Endometrial microvascular endothelial cells (primary cell): ENCODE measurements around the gene OLA1. TPM values are rescaled to one million over a fixed set of nuclear protein-coding genes. Genes with fewer than 3 reads are reported as not detected.

Experiments
- in situ Hi-C: cut with HindIII; loops from 2 replicates; pipeline ENCODE4 v1.10.0; 2017; ENCODE audit warnings: low sequenced_read_pairs, low pct_unique_long_range_greater_than_20kb; ENCODE audit errors: inconsistent ontology term
- total RNA-seq: library from RNA; depleted of rRNA; stranded (reverse); fragments of >200 nt; gene quantifications from one replicate; pipeline ENCODE4 v1.2.3, GENCODE V29; 2015; ENCODE audit errors: inconsistent ontology term

OLA1 gene
- total RNA-seq, 1 donor from 2014 or later, result 155 TPM

DNA sequence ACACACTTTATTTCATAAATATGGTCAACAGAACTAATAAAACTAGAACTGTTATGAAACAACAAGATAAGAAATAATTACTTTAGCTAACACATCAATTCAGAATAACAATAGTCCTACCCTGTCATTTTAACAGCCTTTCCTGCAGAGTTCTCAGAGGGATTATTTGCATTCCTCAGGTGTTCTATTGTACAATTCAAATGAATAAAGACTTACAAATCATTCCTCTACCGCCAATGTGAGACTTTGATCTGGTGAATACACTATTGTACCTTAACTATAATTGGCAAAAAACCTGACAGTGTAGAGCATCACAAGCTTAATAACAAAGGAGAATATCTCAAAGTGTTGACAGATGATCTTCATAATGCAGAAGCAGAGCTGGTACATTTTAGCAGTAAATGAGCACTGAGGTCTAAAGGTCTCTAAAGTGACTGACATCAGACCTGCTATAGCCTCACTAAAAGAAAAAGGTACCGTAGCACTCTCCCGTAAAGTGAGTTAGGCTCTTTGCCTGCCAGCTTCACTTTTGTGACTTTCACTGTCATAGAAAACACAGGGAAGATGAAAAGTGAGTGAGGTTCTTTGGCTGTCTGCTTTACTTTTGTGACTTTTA, 164.4 kb downstream of the OLA1 start:
- in situ Hi-C loops, result no loop called here

DNA sequence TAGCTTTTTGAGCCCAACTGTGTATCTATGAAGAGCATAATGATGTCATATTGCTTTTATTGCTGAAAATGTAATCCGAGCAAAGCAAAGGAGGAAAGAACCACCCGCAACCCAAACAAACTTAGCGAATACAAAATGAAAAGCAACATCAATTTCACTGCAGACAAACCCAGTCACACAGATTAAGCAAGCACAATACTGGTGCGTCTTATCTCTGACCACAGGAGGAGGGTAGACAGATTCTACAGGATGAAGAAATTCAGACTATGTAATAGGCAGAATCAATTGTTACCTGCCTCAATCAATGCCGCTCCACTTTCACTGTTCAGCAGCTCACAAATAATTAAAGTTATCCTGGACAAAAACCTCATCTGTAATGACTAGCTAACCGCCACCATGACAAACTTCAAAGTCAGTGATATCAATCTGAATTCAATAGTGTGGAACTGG, 167.6 kb downstream of the OLA1 start:
- in situ Hi-C loops, result no loop called here

- in situ Hi-C loops, result no loop called here
These were observed 170.1 kb downstream of the OLA1 start for GRCh38 chr2:174078275-174078674.

DNA sequence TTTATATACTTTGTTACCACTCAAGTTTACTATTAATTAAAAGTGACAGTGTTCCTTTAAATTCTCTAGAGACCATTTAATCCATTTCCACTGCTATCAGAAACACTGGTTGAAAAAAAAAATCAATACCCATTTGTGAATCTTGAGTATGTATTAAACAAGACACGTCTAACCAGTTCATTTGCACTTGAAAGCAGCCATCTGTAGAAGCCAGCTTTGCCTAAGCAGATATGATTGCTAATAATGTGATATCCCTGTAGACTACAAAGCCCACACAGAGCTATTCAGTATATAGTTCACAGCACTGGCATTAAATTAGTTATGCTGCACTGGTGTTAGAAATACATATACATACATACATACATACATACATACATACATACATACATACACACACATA, 171.4 kb downstream of the OLA1 start:
- in situ Hi-C loops, result no loop called here

DNA sequence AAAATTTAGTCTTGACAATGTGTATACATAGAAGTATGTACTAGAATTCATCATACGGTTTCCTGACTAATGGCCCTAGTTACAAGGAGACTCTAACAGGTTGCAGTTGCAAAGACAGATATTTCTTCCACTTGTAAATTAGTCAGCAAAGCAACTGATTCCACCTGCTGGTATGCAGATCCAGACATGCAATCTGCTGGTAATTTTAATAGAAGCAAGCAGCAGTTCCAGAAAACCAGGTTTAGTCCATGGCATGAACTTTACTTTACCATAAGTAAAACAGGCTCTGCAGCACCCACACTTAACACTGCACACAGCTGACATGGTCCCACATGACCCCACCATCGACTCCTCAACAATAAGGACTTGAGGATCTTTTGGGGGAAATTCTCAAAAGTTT, 172.3 kb downstream of the OLA1 start:
- in situ Hi-C loops, result no loop called here

DNA sequence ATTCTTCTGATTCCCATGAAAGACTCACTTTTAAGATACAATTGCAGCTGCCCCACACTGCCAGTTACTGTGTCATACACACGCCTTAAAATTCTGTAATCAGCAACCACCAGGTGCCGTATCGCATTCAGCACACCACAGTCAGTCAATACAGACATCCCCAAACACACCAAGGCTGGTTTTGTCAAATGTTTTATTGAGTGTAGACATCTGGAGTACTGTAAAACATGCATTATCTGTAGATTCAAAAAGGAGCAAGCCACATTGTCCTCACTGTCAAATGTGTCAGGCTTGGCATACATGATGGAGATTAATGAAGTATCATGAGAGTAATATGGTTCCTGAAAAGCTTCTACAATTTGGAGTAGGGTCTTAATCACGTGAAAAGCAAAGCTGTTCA, 173.5 kb downstream of the OLA1 start:
- in situ Hi-C loops, result no loop called here

GRCh38 chr2:174072857-174073256, 175.5 kb downstream of the OLA1 start:
- in situ Hi-C loops, result no loop called here

GRCh38 chr2:174072069-174072468, 176.3 kb downstream of the OLA1 start:
- in situ Hi-C loops, result no loop called here

GRCh38 chr2:174071321-174071720, 177.0 kb downstream of the OLA1 start:
- in situ Hi-C loops, result no loop called here

- in situ Hi-C loops, result no loop called here
These were observed 178.1 kb downstream of the OLA1 start for GRCh38 chr2:174070281-174070680.

DNA sequence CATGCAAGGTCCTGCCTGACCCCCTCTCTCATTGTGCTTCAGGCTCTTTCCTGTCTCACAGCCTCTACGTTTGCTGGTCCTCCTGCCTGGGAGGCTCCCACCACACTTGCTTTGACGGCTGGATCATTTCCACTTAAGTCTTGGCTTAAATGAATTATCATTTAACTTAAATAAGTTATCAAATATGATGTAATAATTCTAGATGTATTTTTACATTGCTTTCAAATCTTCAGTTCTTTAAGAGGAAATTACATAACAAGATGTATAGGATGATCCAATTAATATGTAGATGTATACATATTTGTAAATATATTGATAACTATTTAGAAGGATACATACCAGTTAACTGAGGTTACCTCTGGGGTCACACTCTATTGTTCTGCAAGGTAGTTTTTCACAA, 180.5 kb downstream of the OLA1 start:
- in situ Hi-C loops, result no loop called here

- in situ Hi-C loops, result no loop called here
These were observed 181.5 kb downstream of the OLA1 start for GRCh38 chr2:174066871-174067270.

DNA sequence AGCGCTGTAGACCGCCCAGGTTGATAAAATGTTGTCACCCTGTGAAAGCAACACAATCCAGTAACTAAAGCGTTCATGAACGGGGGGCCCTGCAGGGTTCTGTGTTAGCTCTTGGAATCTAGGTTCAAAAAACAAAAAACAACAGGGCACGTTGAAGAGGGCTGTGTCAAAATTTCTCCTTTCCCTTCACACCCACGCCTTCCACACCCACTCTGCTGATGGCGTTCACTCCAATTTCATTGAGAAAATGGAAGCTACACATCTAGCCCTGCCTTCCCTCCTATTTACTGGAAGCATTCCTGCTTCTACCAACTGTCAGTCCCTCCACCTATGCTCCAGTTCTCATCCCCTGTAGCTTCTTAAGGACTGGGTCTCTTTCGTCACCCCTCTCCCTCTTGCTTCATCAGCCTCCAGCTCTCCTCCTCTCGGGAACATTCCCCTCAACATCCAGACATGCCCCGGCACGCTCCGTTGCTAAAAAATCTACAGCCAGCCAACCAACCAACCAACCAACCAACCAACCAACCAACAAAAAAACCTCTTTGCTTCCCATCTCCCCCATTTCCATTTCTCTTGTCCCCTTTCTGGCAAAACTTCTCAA, 184.7 kb downstream of the OLA1 start:
- in situ Hi-C loops, result no loop called here

GRCh38 chr2:174062934-174063333, 185.4 kb downstream of the OLA1 start:
- in situ Hi-C loops, result no loop called here

DNA sequence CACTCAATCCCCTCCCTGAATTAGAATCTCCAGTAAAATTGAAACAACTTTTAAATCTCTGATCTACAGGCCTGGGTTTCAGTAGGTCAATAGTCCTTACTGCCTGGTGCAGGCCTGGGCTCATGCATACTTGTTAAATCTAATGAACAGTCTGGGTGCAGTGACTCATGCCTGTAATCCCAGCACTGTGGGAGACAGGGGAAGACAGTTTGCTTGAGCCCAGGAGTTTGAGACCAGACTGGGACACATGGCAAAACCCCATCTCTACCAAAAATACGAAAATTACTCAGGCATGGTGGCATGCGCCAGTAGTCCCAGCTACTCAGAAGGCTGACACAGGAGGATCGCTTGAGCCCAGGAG, 188.5 kb downstream of the OLA1 start:
- in situ Hi-C loops, result no loop called here

- in situ Hi-C loops, result no loop called here
These were observed 189.0 kb downstream of the OLA1 start for GRCh38 chr2:174059178-174059883.

DNA sequence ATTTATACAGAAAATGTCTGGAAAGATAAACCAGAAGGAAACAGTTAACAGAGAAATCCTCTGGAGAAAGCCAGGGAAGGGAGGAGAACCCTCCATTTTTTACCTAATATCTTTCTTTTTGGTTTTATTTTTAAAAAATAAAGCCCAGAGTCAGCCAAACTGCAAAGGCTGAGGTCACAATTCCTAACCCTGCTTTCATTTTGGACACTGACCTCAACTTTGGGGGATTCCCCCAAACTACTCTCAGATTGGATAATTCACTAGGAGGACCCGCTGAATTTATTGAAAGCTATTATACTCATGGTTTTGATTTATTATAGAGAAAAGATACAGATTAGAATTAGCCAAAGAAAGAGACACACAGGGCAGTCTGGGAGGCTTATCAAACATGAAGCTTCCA, 189.9 kb downstream of the OLA1 start:
- in situ Hi-C loops, result no loop called here

DNA sequence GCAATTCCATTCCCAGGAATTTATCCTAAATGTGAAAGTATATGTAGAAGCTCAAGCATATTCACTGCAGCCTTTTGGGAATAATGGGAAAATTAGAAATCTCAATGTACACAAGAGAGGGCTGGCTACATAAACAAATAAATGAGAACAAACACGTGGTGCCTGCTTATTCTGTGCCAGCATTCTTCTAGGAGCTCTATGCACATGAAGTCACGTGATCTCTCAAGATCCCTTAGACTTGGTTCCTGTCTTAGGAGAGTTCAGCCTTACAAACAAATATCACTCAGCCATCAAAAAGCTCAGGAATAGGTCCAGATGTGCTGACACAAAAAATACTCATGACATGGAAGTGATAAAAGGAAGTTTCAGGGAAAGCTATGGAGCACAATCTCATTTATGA, 190.3 kb downstream of the OLA1 start:
- in situ Hi-C loops, result no loop called here

GRCh38 chr2:174054926-174055325, 193.4 kb downstream of the OLA1 start:
- in situ Hi-C loops, result no loop called here

GRCh38 chr2:174053355-174054151, 194.8 kb downstream of the OLA1 start:
- in situ Hi-C loops, result no loop called here
